MM.1S (cell line): ENCODE results near the gene LRRC14B.

Experiments used
- DNase-seq: peaks from one replicate; pipeline ENCODE4 v3.0.0-alpha.2; 2015
- H2AFZ ChIP-seq: fragments of 300-600 bp; sonication (generic); 2 replicates; pipeline ENCODE4 v1.6.0; 2016; ENCODE audit warnings: antibody characterized with exemption, low read length
- H3F3A ChIP-seq: fragments of 300-600 bp; sonication (generic); 2 replicates; pipeline ENCODE4 v1.6.1; 2016; ENCODE audit warnings: mild to moderate bottlenecking, antibody characterized with exemption, low read length, moderate library complexity, mixed read lengths; ENCODE audit not compliant: insufficient read depth
- H3K27ac ChIP-seq: fragments of 300-600 bp; sonication (generic); 2 replicates; pipeline ENCODE4 v1.5.1; 2016; ENCODE audit warnings: mild to moderate bottlenecking, low read length
- H3K27me3 ChIP-seq: fragments of 300-600 bp; sonication (generic); replicated peaks from 2 replicates; pipeline ENCODE4 v1.6.0; 2016; ENCODE audit warnings: low read length; ENCODE audit not compliant: insufficient read depth
- H3K36me3 ChIP-seq: fragments of 300-600 bp; sonication (generic); replicated peaks from 2 replicates; pipeline ENCODE4 v1.6.1; 2016; ENCODE audit warnings: mild to moderate bottlenecking, low read length, mixed read lengths; ENCODE audit not compliant: insufficient read depth
- H3K4me1 ChIP-seq: fragments of 300-600 bp; sonication (generic); 2 replicates; pipeline ENCODE4 v1.6.1; 2016; ENCODE audit warnings: low read length, mixed read lengths
- H3K4me2 ChIP-seq: fragments of 300-600 bp; sonication (generic); 2 replicates; pipeline ENCODE4 v1.6.0; 2016; ENCODE audit warnings: low read depth, low read length
- H3K4me3 ChIP-seq: fragments of 300-600 bp; sonication (generic); 2 replicates; pipeline ENCODE4 v1.5.1; 2016; ENCODE audit warnings: low read length, mixed read lengths
- H3K79me2 ChIP-seq: fragments of 300-600 bp; sonication (generic); 2 replicates; pipeline ENCODE4 v1.6.1; 2016; ENCODE audit warnings: mixed run types, low read length, mixed read lengths
- H3K9ac ChIP-seq: fragments of 300-600 bp; sonication (generic); 2 replicates; pipeline ENCODE4 v1.6.1; 2016; ENCODE audit warnings: low read length, mixed read lengths
- H3K9me2 ChIP-seq: fragments of 300-600 bp; sonication (generic); replicated peaks from 2 replicates; pipeline ENCODE4 v1.6.1; 2016; ENCODE audit warnings: mild to moderate bottlenecking, low read length, mixed read lengths; ENCODE audit not compliant: insufficient read depth
- H3K9me3 ChIP-seq: fragments of 300-600 bp; sonication (generic); replicated peaks from 2 replicates; pipeline ENCODE4 v1.6.1; 2016; ENCODE audit warnings: mild to moderate bottlenecking, low read length, mixed read lengths; ENCODE audit not compliant: insufficient read depth
- H4K20me1 ChIP-seq: fragments of 300-600 bp; sonication (generic); 2 replicates; pipeline ENCODE4 v1.6.1; 2016; ENCODE audit warnings: mild to moderate bottlenecking, low read length, moderate library complexity, mixed read lengths; ENCODE audit not compliant: insufficient read depth
- EZH2 ChIP-seq: fragments of 300-600 bp; sonication (generic); optimal IDR thresholded peaks from 2 replicates; pipeline ENCODE3; 2017; ENCODE audit warnings: low read depth, mild to moderate bottlenecking, antibody characterized with exemption, low read length, mixed read lengths
- EZH2phosphoT487 ChIP-seq: fragments of 300-600 bp; sonication (generic); IDR thresholded peaks from 2 replicates; pipeline ENCODE4 v1.6.1; 2018; ENCODE audit warnings: antibody characterized with exemption, low read length
- TF ChIP-seq, protein P1 (sequence below): fragments of 300-600 bp; sonication (generic); IDR thresholded peaks from 2 replicates; pipeline ENCODE4 v1.5.1; 2016; ENCODE audit warnings: antibody characterized with exemption, low read length, mixed read lengths

The LRRC14B gene

DNA sequence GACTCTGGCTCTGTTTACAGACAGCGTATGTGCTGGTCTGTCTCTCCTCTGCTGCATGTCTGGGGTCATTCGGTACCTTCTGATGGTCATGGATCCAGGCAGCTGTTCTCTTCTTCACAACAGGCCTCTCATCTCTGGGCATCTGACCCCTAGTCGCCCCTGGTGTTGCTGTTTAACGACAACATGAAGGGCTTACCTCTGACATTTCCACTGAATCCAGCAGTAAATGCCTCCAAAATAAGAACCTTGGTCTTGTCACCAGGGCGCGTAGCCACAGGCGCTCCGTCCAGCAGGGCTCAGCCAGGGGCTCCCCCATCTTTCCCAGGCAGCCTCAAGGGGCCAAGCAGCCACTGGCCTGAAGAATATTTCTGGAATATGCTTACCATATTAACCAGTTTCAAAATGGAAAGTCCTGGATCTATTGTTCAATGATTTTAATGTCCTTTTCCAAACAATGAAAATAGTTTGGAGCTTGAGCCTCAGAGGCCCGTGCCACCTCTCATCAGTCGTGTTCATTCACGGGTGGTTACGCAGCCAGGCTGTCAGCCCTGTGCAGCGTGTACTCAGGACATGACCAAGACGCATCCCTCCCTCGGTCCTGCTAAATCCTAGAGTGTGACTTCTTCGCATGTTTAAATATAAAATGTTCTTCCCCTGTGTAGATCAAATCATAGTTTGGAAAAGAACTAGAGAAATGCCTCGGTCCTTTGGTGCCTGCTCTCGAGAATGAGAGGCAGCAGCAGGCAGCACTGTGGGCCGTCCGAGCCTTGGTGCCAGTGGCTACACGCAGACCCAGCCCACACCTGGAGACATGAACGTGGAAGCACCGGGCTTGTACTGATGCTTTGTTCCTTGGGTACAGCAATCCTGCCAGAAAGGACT lies 30.1 kb upstream of the LRRC14B start:
- Histone ChIP-seq H3K4me1 (no peaks in the 10 kb centered on the region), H3K27me3 (peaks cover 41% of the 10 kb centered on the region), H3F3A (no peaks in the 10 kb centered on the region), H3K4me2 (no peak overlapping the region), H4K20me1 (no peaks in the 10 kb centered on the region), H3K9me2 (no peaks in the 10 kb centered on the region), H3K27ac (no peak overlapping the region), H2AFZ (no peak overlapping the region), H3K4me3 (no peak overlapping the region), H3K9ac (no peak overlapping the region), H3K36me3 (no peaks in the 10 kb centered on the region), H3K9me3 (no peaks in the 10 kb centered on the region), H3K79me2 (no peaks in the 10 kb centered on the region)
- DNase-seq: no peak
- TF ChIP-seq EZH2phosphoT487 (no peak), EZH2 (no peak)
- TF ChIP-seq, protein P1, sequence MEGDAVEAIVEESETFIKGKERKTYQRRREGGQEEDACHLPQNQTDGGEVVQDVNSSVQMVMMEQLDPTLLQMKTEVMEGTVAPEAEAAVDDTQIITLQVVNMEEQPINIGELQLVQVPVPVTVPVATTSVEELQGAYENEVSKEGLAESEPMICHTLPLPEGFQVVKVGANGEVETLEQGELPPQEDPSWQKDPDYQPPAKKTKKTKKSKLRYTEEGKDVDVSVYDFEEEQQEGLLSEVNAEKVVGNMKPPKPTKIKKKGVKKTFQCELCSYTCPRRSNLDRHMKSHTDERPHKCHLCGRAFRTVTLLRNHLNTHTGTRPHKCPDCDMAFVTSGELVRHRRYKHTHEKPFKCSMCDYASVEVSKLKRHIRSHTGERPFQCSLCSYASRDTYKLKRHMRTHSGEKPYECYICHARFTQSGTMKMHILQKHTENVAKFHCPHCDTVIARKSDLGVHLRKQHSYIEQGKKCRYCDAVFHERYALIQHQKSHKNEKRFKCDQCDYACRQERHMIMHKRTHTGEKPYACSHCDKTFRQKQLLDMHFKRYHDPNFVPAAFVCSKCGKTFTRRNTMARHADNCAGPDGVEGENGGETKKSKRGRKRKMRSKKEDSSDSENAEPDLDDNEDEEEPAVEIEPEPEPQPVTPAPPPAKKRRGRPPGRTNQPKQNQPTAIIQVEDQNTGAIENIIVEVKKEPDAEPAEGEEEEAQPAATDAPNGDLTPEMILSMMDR: no peak

DNA sequence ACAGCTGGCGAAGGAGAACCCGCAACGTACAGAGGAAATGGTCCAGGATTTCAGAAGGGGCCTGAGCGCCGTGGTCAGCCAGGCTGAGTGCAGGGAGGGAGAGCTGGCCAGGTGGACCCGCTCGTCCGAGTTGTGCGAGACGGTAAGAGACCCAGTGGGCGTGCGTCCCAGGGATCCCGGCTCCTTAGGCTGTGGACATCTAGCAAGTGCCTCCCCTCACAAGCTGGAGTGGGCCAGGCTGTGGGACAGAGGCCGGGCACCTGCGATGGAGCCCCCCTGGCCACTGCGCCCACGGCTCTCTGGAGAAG lies 29.5 kb upstream of the LRRC14B start:
- Histone ChIP-seq H3K9me2 (no peaks in the 10 kb centered on the region), H3K4me3 (no peak overlapping the region), H3K36me3 (no peaks in the 10 kb centered on the region), H3K4me2 (no peak overlapping the region), H2AFZ (no peak overlapping the region), H3K27ac (no peak overlapping the region), H3K9ac (no peak overlapping the region), H3K4me1 (no peaks in the 10 kb centered on the region), H4K20me1 (no peaks in the 10 kb centered on the region), H3F3A (no peaks in the 10 kb centered on the region), H3K79me2 (no peaks in the 10 kb centered on the region), H3K27me3 (peaks cover 35% of the 10 kb centered on the region), H3K9me3 (no peaks in the 10 kb centered on the region)
- DNase-seq: no peak
- TF ChIP-seq, protein P1: no peak
- TF ChIP-seq EZH2 (no peak), EZH2phosphoT487 (no peak)

DNA sequence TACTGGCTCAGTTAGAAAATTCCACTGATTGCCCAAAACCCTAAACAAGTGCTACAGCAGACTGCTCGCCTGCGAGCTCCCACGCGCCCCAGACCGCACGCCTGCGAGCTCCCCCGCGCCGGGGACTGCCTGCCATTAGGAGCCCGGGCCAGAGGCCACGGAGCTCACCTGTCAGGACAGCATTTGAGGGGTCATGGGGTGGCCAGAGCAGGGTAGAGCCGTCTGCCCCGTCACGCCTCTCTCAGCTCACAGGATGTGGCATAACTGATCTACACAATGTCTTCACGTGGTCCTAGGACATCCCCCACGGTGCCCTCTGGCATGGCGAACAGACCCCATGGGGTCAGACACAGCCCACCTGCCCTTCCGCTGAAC lies 29.1 kb upstream of the LRRC14B start:
- Histone ChIP-seq H4K20me1 (no peaks in the 10 kb centered on the region), H3F3A (no peaks in the 10 kb centered on the region), H3K9ac (no peak overlapping the region), H3K27me3 (peaks cover 38% of the 10 kb centered on the region), H3K9me3 (no peaks in the 10 kb centered on the region), H3K4me2 (no peak overlapping the region), H3K27ac (no peak overlapping the region), H2AFZ (no peak overlapping the region), H3K4me3 (no peak overlapping the region), H3K9me2 (no peaks in the 10 kb centered on the region), H3K36me3 (no peaks in the 10 kb centered on the region), H3K4me1 (no peaks in the 10 kb centered on the region), H3K79me2 (no peaks in the 10 kb centered on the region)
- TF ChIP-seq, protein P1: no peak
- no peak for DNase-seq
